GM23338 (cell line): ENCODE results near the gene BARD1.

ENCODE experiments used
- CREB1 ChIP-seq: fragments of 250-450 bp; sonication (Bioruptor Pico); IDR thresholded peaks from 2 replicates; pipeline ENCODE4 v1.5.0; 2020; ENCODE audit warnings: low read depth, mild to moderate bottlenecking, moderate library complexity
- CTCF ChIP-seq, 2 experiments: fragments of 200-600 bp in 1 of 2; sonication (generic) in 1 of 2; conservative IDR thresholded peaks; 2 replicates each; pipeline versions ENCODE4 v1.5.1 to v1.6.1; 2016 to 2017; ENCODE audit warnings: antibody characterized with exemption in 2 of 2, low read depth in 2 of 2, mild to moderate bottlenecking in 2 of 2, moderate library complexity in 1 of 2
- ETS1 ChIP-seq: IDR thresholded peaks from 2 replicates; pipeline ENCODE4 v1.6.1; 2016; ENCODE audit warnings: antibody characterized with exemption
- EZH2 ChIP-seq: fragments of 200-600 bp; sonication (generic); IDR thresholded peaks from one replicate; pipeline ENCODE4 v1.8.0; 2017; ENCODE audit warnings: antibody characterized with exemption, mild to moderate bottlenecking, low read depth; ENCODE audit not compliant: unreplicated experiment
- EZH2phosphoT487 ChIP-seq: fragments of 200-600 bp; sonication (generic); IDR thresholded peaks from one replicate; pipeline ENCODE4 v1.8.1; 2018; ENCODE audit warnings: antibody characterized with exemption; ENCODE audit not compliant: unreplicated experiment
- JUNB ChIP-seq: IDR thresholded peaks from one replicate; pipeline ENCODE4 v1.6.1; 2016; ENCODE audit warnings: antibody characterized with exemption; ENCODE audit not compliant: unreplicated experiment
- NANOG ChIP-seq: IDR thresholded peaks from 2 replicates; pipeline ENCODE4 v1.6.1; 2016; ENCODE audit warnings: antibody characterized with exemption, borderline replicate concordance
- POLR2AphosphoS5 ChIP-seq: IDR thresholded peaks from 2 replicates; pipeline ENCODE4 v1.6.1; 2016; ENCODE audit warnings: antibody characterized with exemption, low read depth
- STAT1 ChIP-seq: IDR thresholded peaks from one replicate; pipeline ENCODE4 v1.6.1; 2016; ENCODE audit warnings: antibody characterized with exemption; ENCODE audit not compliant: unreplicated experiment
- ZNF114 ChIP-seq: fragments of 250-450 bp; sonication (Bioruptor Pico); IDR thresholded peaks from 2 replicates; pipeline ENCODE4 v1.5.0; 2020; ENCODE audit warnings: mild to moderate bottlenecking, moderate library complexity
- ZNF331 ChIP-seq: fragments of 250-450 bp; sonication (Bioruptor Pico); IDR thresholded peaks from 2 replicates; pipeline ENCODE4 v1.5.0; 2020; ENCODE audit warnings: low read depth, mild to moderate bottlenecking, moderate library complexity
- TF ChIP-seq, protein P1 (sequence below): fragments of 250-450 bp; sonication (Bioruptor Pico); IDR thresholded peaks from 2 replicates; pipeline ENCODE4 v1.5.0; 2020; ENCODE audit warnings: mild to moderate bottlenecking, moderate library complexity
- TF ChIP-seq, protein P2 (sequence below): IDR thresholded peaks from one replicate; pipeline ENCODE4 v1.6.1; 2018; ENCODE audit warnings: antibody characterized with exemption; ENCODE audit not compliant: unreplicated experiment

DNA sequence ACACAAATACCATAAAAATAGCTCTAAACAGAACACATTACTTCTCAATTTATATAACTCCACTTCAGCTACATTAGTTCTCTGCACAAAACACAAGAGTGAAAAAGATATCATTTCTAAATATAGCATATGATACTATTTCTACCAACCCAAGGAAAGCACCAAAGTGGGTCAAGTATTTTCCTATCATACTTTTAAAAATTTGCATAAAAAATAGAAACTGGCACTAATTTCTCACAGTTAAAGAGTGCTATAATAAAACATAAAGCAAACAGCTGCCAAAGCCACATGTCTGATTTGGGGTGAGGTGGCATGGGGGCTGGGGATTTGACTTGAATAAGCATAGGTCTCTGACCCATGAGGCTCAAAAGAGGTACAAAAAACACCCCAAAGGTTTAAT lies 61.5 kb downstream of the BARD1 start:
- TF ChIP-seq EZH2 (no peak), POLR2AphosphoS5 (no peak), CTCF (conservative IDR thresholded peaks at IDR 0.05; ENCODE audit: low read depth in 2 of 2) (no peak), ZNF331 (CRISPR knock-in tag) (no peak), EZH2phosphoT487 (no peak), STAT1 (no peak), JUNB (no peak), ETS1 (no peak), CREB1 (CRISPR knock-in tag) (no peak), NANOG (no peak), ZNF114 (CRISPR knock-in tag) (no peak)
- TF ChIP-seq, protein P1, sequence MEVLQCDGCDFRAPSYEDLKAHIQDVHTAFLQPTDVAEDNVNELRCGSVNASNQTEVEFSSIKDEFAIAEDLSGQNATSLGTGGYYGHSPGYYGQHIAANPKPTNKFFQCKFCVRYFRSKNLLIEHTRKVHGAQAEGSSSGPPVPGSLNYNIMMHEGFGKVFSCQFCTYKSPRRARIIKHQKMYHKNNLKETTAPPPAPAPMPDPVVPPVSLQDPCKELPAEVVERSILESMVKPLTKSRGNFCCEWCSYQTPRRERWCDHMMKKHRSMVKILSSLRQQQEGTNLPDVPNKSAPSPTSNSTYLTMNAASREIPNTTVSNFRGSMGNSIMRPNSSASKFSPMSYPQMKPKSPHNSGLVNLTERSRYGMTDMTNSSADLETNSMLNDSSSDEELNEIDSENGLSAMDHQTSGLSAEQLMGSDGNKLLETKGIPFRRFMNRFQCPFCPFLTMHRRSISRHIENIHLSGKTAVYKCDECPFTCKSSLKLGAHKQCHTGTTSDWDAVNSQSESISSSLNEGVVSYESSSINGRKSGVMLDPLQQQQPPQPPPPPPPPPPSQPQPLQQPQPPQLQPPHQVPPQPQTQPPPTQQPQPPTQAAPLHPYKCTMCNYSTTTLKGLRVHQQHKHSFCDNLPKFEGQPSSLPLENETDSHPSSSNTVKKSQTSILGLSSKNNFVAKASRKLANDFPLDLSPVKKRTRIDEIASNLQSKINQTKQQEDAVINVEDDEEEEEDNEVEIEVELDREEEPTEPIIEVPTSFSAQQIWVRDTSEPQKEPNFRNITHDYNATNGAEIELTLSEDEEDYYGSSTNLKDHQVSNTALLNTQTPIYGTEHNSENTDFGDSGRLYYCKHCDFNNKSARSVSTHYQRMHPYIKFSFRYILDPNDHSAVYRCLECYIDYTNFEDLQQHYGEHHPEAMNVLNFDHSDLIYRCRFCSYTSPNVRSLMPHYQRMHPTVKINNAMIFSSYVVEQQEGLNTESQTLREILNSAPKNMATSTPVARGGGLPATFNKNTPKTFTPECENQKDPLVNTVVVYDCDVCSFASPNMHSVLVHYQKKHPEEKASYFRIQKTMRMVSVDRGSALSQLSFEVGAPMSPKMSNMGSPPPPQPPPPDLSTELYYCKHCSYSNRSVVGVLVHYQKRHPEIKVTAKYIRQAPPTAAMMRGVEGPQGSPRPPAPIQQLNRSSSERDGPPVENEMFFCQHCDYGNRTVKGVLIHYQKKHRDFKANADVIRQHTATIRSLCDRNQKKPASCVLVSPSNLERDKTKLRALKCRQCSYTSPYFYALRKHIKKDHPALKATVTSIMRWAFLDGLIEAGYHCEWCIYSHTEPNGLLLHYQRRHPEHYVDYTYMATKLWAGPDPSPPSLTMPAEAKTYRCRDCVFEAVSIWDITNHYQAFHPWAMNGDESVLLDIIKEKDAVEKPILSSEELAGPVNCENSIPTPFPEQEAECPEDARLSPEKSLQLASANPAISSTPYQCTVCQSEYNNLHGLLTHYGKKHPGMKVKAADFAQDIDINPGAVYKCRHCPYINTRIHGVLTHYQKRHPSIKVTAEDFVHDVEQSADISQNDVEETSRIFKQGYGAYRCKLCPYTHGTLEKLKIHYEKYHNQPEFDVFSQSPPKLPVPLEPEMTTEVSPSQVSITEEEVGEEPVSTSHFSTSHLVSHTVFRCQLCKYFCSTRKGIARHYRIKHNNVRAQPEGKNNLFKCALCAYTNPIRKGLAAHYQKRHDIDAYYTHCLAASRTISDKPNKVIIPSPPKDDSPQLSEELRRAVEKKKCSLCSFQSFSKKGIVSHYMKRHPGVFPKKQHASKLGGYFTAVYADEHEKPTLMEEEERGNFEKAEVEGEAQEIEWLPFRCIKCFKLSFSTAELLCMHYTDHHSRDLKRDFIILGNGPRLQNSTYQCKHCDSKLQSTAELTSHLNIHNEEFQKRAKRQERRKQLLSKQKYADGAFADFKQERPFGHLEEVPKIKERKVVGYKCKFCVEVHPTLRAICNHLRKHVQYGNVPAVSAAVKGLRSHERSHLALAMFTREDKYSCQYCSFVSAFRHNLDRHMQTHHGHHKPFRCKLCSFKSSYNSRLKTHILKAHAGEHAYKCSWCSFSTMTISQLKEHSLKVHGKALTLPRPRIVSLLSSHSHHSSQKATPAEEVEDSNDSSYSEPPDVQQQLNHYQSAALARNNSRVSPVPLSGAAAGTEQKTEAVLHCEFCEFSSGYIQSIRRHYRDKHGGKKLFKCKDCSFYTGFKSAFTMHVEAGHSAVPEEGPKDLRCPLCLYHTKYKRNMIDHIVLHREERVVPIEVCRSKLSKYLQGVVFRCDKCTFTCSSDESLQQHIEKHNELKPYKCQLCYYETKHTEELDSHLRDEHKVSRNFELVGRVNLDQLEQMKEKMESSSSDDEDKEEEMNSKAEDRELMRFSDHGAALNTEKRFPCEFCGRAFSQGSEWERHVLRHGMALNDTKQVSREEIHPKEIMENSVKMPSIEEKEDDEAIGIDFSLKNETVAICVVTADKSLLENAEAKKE (CRISPR knock-in tag) = no peak
- TF ChIP-seq, protein P2, sequence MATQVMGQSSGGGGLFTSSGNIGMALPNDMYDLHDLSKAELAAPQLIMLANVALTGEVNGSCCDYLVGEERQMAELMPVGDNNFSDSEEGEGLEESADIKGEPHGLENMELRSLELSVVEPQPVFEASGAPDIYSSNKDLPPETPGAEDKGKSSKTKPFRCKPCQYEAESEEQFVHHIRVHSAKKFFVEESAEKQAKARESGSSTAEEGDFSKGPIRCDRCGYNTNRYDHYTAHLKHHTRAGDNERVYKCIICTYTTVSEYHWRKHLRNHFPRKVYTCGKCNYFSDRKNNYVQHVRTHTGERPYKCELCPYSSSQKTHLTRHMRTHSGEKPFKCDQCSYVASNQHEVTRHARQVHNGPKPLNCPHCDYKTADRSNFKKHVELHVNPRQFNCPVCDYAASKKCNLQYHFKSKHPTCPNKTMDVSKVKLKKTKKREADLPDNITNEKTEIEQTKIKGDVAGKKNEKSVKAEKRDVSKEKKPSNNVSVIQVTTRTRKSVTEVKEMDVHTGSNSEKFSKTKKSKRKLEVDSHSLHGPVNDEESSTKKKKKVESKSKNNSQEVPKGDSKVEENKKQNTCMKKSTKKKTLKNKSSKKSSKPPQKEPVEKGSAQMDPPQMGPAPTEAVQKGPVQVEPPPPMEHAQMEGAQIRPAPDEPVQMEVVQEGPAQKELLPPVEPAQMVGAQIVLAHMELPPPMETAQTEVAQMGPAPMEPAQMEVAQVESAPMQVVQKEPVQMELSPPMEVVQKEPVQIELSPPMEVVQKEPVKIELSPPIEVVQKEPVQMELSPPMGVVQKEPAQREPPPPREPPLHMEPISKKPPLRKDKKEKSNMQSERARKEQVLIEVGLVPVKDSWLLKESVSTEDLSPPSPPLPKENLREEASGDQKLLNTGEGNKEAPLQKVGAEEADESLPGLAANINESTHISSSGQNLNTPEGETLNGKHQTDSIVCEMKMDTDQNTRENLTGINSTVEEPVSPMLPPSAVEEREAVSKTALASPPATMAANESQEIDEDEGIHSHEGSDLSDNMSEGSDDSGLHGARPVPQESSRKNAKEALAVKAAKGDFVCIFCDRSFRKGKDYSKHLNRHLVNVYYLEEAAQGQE = no peak
